NCI-H82 (cell line): ENCODE data around the gene TECTA.
"Not testable (repeated sequence)": the region's sequence is repeated elsewhere in the genome, so short reads cannot be mapped to it uniquely, and the experiment has no call there.

Source experiments
- DNase-seq: peaks from one replicate; lab custom pipeline; 2025; lab: John Stamatoyannopoulos, UW

Gene TECTA

DNA sequence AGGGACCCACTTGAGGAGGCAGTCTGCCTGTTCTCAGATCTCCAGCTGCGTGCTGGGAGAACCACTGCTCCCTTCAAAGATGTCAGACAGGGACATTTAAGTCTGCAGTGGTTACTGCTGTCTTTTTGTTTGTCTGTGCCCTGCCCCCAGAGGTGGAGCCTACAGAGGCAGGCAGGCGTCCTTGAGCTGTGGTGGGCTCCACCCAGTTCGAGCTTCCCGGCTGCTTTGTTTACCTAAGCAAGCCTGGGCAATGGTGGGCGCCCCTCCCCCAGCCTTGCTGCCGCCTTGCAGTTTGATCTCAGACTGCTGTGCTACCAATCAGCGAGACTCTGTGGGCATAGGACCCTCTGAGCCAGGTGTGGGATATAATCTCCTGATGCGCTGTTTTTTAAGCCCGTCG is 76.6 kb downstream of the TECTA start:
- not testable (repeated sequence) for DNase-seq

- DNase-seq: no peak
These were observed 78.3 kb downstream of the TECTA start for GRCh38 chr11:121179306-121179705.

- no peak for DNase-seq
These were observed 79.1 kb downstream of the TECTA start for GRCh38 chr11:121180183-121180582.

GRCh38 chr11:121188776-121189175 is 87.7 kb downstream of the TECTA start:
- DNase-seq: no peak

DNA sequence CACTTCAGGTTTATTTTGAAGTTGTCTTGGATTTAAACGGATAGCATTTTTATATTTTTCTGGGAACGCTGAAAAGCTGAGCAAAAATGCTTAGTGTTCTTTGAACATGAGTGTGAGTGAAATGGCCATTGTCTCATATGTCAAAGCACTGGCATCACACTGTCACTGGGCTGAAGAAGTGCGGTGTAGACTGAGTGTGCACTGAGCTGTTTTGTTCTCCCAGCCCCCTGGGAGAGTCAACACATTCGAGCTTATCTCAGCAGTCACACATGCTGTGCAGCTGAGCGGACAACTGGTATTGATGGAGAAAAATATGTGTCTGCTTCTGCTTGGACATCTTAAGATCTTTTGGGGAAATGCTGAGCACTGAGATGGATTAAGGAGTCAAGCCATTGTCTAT is 90.8 kb downstream of the TECTA start:
- no peak for DNase-seq

GRCh38 chr11:121194731-121195596 is 93.9 kb downstream of the TECTA start:
- DNase-seq: peak; percentile 81

GRCh38 chr11:121198491-121198890 is 97.4 kb downstream of the TECTA start:
- no peak for DNase-seq

DNA sequence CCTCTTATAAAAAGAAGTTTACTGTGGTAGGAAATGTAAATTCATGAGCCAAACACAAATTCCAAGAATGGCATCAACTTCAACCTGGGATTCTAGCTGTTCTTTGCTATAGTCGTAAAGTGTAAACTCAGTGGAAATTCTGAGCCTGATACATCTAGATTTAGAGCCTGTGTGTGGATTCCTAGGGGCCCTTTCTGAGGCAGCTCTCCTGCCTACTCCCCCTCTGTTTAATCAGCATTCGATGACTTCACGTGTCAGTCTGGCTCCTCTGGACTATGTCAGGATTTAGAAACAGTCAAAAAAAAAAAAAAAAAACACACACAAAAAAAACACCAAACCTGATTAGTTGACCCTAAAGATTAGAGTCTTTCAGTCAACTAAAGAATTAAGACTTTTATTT is 98.5 kb downstream of the TECTA start:
- no peak for DNase-seq

DNA sequence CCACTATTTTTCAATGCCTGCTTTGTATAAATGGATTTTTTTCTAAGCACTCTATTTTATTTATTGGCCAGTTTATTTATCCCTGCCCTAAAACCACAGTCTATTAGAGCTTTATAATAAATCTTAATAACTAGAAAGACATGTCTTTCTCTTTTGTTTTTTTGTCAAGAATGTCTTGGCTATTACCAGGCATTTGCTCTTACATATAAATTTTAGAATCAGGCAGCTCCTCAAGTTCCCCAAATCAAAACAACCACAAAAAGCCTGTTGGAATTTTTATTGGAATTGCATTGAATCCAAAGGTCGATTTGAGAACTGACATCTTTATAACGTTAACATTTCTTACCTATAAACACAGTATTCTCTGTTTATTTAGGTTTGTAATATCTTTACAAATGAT is 105.8 kb downstream of the TECTA start:
- DNase-seq: no peak

DNA sequence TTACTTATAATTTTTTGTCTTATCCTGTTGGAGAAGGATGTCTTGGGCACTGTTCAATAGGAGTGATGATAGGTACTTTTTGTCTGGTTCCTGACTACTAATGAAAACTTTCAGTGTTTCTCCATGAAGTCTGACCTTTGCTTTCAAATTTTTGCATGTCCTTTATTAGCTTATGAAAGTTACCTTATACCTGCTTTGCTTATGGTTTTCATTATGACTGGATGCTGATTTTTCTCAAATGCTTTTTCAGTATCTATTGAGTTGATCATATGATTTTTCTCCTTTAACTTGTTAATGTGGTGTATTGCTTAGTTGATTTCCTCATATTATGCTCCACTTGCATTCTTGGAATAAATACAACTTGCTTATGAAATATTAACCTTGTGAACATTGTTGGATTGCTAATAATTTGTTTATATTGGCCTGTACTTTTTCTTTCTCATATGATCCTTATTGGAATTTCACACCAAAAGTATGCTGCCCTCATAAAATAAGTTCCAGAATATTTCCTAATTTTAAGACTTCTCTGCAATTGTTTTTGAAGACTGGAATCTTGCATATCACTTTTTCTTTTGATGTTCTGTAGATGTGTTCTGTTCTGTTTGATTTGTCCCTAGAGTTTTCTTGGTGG is 106.6 kb downstream of the TECTA start:
- no peak for DNase-seq

DNA sequence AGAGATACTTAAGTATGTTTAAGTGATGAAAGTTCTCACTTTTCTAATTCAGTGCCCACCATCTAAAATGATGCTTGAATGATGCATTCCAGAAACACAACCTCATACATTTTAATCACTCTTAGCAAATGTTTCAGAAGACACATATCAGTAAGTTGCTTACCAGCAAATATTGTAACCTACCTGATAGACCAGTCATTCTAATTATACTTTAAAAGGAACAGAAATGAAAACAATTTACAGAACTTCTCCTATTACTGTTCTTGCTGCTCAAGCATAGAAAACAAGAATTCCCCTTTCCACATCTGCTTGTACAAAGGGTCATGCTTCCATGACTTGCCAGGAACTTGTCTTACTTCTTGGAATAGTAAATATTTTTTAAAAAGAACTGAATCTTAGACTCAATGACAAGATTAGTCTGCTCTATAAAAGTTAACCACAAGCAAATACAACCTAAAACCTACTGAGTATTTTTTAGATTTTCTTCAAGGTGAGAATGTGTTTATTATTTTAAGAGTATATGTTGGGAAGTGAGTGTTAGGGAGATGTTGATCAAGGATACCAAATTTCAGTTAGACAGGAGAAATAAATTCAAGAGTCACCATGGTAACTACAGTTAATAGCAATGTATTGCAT is 109.5 kb downstream of the TECTA start:
- no peak for DNase-seq

GRCh38 chr11:121211626-121212025 is 110.6 kb downstream of the TECTA start:
- no peak for DNase-seq

DNA sequence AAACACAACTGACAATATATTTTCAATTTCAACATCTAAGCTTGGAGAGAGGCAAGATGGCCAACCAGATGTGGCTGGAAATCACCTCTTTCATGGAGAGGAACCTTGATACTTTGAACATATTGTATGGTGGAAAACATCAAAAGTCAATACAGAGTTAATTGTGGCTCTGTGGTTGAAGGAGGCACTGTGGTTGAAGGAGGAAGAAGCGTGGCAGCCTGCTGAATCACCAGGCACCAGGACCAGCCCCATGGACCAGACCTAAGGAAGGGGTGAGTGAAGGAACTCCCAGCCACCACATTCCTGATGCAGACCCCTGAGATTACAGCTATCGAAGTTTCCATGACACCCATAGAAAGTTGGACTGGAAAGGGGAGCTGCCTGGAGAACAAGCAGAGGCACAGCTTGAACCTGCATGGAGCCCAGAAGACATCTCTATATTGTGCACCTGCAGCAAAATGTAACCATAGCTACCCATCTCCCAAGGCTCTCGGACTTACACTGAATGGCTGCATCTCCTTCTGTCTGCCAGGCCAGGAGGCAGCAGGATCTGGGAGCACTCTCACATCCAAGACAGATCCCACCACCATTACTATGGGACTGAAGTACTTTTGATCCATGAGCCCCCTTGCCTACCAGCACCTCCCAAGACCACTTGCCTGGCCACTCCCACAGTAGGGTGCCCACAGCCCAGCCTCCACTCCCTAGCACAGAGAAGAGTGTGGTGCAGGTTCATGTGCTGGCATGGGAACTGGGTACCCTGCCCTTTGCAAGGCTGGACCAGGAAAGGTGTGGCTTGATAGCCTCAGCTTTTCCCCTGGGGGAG is 111.7 kb downstream of the TECTA start:
- no peak for DNase-seq

DNA sequence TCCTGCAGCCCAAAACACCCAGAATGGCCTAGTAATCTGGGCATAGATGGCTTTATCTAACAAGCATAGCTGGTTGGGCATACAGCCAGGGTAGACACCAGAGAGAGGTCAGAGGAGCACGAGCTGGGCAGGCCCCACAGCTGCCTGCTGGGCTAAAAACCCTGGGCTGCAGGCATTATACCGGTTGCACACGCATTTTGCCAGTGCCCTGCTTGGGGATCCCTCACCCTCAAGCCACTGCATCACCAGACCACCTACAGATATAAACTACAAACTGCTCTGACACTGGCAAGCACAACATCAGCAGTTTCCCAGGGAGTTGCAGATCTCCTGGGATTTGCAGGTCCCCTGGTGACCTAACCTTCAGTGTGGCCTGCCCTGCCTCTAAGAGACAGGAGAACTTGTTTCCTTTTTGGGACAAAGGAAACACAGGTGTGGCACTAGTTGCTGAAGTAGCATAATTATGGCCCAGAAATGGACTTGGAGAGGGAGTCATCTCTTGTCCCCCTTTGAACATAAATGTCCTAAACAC is 112.4 kb downstream of the TECTA start:
- DNase-seq: no peak

DNA sequence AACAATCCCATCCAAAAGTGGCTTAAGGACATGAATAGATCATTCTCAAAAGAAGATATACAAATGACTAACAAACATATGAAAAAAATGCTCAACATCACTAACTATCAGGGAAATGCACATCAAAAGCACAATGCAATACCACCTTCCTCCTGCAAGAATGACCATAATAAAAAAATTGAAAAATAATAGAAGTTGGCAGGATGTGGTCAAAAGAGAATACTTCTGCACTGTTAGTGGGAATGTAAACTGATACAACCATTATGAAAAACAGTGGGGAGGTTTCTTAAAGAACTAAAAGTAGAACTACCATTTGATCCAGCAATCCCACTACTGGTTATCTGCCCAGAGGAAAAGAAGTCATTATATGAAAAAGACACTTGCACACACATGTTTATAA is 113.8 kb downstream of the TECTA start:
- no peak for DNase-seq

DNA sequence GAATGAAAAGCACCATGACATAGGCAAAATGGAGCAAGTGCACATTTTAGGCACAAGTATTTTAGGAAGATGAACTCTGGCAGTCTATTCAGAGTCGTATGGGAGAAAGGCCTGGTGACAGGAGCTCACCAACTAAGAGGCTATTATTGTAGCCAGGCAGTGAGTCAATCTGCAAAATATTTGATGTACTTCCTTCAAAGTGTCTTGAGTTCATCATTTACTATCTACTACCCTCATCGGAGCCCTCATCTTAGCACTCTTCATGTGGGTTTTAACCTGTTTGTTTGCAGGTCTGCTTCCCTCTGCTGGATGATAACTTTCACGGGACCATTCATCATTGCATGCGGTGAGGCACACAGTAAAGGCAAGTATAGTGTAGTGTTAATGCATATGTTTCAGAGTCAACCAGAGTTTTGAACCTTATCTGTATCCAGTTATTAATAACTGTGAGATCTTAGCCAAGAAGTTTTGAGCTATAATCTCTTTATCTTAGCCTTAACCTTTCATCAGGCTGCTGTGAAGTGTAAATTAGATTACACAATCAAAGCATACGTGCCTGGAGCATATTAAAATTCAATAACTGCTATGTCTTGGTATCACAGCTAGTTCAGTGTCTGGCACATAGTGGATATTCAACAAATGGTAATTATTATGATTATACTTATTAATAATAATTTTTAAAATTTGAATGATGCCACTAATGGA is 120.6 kb downstream of the TECTA start:
- DNase-seq: no peak

- no peak for DNase-seq
These were observed 122.1 kb downstream of the TECTA start for GRCh38 chr11:121223161-121223560.

DNA sequence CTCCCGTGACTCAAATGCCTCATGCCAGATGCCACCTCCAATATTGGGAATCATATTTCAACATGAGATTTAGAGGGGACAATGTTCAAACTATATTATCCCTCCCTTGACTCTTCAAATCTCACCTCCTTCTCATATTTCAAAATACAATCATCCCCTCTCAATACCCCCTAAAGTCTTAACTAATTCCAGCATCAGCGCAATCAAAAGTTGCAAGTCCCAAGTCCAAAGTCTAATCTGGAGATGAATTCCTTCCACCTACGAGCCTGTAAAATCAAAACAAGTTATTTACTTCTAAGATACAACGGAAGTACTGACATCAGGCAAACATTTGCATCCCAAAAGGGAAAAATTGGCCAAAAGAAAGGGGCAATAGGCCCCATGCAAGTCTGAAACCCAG is 124.3 kb downstream of the TECTA start:
- DNase-seq: no peak

DNA sequence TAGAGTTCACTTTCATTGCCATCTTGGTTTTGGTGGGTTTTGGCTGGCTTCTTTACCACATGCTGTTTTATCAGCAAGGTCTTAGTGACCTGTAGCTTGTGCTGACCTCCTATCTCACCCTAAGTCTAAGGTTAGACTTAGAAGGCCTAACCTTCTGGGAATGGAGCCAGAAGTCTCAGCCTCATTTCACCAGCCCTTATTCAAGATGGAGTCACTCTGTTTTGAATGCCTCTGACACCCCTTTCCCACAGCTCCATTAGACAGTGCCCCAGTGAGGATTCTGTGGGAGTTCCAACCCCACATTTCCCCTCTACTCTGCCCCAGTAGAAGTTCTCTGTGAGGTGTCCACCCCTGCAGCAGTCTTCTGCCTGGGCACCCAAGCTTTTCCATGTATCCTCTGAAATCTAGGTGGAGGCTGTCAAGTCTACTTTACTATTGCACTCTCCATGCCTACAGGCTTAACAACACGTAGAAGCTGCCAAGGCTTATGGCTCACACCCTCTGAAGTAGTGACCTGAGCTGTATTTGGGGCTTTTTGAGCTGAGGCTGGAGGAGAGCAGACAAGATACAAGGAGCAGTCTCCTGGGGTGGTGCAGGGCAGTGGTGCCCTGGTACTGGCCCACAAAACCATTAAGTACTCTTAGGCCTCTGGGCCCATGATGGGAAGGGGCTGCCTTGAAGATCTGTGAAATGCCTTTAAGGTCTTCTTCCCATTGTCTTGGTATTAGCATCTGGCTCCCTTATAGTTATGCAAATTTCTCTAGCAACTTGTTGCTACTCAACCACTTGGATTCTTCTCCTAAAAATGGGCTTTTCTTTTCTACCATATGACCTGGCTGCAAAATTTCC is 125.6 kb downstream of the TECTA start:
- no peak for DNase-seq

GRCh38 chr11:121228851-121229250 is 127.8 kb downstream of the TECTA start:
- DNase-seq: no peak
